ENCODE measurements around the gene SMU1.
A peak's percentile ranks its signal among the peaks of the same experiment; 100 is the strongest.

The SMU1 gene

DNA sequence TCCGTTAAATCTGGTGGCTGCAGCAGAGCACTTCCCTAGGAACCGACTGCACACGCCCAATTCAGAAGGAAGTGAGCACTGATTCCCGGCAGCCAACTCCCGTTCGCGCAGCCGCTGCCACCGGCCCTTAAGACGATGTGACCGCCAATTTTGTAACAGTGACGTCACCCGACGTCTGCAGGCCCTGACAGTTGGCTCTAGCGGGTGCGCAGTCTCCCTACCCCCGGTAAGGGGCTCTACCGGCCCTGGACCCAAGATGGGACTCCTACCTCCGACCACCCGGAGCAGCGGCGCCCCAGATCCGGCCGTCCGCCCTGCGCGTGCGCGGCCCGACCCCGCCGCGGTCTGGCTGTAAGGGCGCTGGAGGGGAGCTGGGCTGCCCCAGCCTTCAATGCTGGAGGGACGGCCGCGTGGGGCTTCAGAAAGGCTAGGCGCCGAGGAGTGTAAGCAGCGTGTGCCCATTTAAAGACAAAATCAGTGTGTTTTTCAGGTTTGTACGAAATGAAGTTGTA lies 32.3 kb downstream of the SMU1 start:
- peak overlapping the region; percentile 54 for H2AFZ ChIP-seq (ENCODE audit: low read depth, low read length)
- H3K36me3 ChIP-seq (replicated peaks; ENCODE audit: low read depth, low read length) = peaks cover 29% of the 10 kb centered on the region
- no peaks in the 10 kb centered on the region for H3K27me3 ChIP-seq (ENCODE audit: low read depth, low read length)
- H3K4me1 ChIP-seq (ENCODE audit: low read length) = peaks cover 16% of the 10 kb centered on the region
- peak overlapping the region; percentile 55 for H3K9ac ChIP-seq (ENCODE audit: low read length)
- peak overlapping the region; percentile 81 for H3K4me2 ChIP-seq (ENCODE audit: low read length)
- H3K4me3 ChIP-seq (ENCODE audit: low read length) = peak overlapping the region; percentile 77
- TF ChIP-seq EZH2phosphoT487 (IDR thresholded peaks at IDR 0.05; ENCODE audit: low read depth) = no peak
- TF ChIP-seq, protein P1, sequence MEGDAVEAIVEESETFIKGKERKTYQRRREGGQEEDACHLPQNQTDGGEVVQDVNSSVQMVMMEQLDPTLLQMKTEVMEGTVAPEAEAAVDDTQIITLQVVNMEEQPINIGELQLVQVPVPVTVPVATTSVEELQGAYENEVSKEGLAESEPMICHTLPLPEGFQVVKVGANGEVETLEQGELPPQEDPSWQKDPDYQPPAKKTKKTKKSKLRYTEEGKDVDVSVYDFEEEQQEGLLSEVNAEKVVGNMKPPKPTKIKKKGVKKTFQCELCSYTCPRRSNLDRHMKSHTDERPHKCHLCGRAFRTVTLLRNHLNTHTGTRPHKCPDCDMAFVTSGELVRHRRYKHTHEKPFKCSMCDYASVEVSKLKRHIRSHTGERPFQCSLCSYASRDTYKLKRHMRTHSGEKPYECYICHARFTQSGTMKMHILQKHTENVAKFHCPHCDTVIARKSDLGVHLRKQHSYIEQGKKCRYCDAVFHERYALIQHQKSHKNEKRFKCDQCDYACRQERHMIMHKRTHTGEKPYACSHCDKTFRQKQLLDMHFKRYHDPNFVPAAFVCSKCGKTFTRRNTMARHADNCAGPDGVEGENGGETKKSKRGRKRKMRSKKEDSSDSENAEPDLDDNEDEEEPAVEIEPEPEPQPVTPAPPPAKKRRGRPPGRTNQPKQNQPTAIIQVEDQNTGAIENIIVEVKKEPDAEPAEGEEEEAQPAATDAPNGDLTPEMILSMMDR (IDR thresholded peaks at IDR 0.05; ENCODE audit: low read depth, low read length) = no peak
- no peaks in the 10 kb centered on the region for H4K20me1 ChIP-seq (ENCODE audit: insufficient read depth, low read length)
- peak overlapping the region; percentile 60 for H3K27ac ChIP-seq (ENCODE audit: low read length)
- no peaks in the 10 kb centered on the region for H3K79me2 ChIP-seq (ENCODE audit: low read length)
- H3K9me3 ChIP-seq (ENCODE audit: insufficient read depth, low read length) = no peaks in the 10 kb centered on the region

DNA sequence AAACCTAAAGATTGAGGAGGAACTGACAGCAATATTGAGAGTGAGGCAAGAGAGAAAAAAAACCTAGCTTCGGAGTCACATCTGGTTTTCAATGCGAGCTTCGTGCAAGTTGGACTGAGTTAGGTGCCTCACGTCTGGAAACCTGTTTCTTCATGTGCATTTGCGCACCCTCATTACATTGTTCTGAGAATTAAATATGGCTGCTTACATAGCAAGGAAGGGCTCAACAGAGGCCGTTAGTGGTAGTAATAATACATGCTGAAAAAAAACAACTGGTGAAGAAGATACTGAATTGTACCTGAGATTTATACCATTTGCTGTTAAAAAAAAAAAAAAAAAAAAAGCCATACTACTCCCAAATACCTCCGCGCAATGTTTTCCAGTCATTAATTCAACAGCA lies 32.8 kb downstream of the SMU1 start:
- peak overlapping the region; percentile 81 for H3K4me2 ChIP-seq (ENCODE audit: low read length)
- peak overlapping the region; percentile 77 for H3K4me3 ChIP-seq (ENCODE audit: low read length)
- H3K4me1 ChIP-seq (ENCODE audit: low read length) = peaks cover 16% of the 10 kb centered on the region
- H3K9ac ChIP-seq (ENCODE audit: low read length) = peak overlapping the region; percentile 55
- peaks cover 27% of the 10 kb centered on the region for H3K36me3 ChIP-seq (replicated peaks; ENCODE audit: low read depth, low read length)
- H3K27me3 ChIP-seq (ENCODE audit: low read depth, low read length) = no peaks in the 10 kb centered on the region
- H2AFZ ChIP-seq (ENCODE audit: low read depth, low read length) = peak overlapping the region; percentile 54; the same call in 1 of the 2 replicates
- no peaks in the 10 kb centered on the region for H3K9me3 ChIP-seq (ENCODE audit: insufficient read depth, low read length)
- H4K20me1 ChIP-seq (ENCODE audit: insufficient read depth, low read length) = no peaks in the 10 kb centered on the region
- H3K79me2 ChIP-seq (ENCODE audit: low read length) = peaks cover under 1% of the 10 kb centered on the region; the same call in 1 of the 2 replicates
- TF ChIP-seq, protein P1 (IDR thresholded peaks at IDR 0.05; ENCODE audit: low read depth, low read length) = no peak
- TF ChIP-seq EZH2phosphoT487 (IDR thresholded peaks at IDR 0.05; ENCODE audit: low read depth) = no peak
- H3K27ac ChIP-seq (ENCODE audit: low read length) = peak overlapping the region; percentile 60

DNA sequence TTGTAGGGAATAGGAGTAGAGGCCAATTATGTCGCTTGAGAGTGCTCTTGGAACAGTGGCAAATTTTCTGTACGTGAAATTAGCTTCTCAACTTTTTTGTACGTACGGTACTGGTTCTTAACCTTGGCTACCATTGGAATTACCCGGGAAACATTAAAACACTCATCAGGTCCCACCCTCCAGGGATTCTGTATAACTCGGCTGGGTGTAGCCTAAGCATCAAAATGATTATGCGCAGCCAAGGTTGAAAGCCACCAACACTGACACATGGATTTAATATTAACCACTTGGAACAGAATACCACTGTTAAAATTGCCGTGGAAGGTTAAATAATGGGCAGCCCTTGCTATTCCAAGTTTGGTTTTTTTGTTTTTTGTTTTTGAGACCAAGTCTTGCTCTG lies 34.0 kb downstream of the SMU1 start:
- H3K27ac ChIP-seq (ENCODE audit: low read length) = no peak overlapping the region
- no peaks in the 10 kb centered on the region for H3K9me3 ChIP-seq (ENCODE audit: insufficient read depth, low read length)
- H2AFZ ChIP-seq (ENCODE audit: low read depth, low read length) = no peak overlapping the region
- no peak for TF ChIP-seq EZH2phosphoT487 (IDR thresholded peaks at IDR 0.05; ENCODE audit: low read depth)
- TF ChIP-seq, protein P1 (IDR thresholded peaks at IDR 0.05; ENCODE audit: low read depth, low read length) = no peak
- no peaks in the 10 kb centered on the region for H4K20me1 ChIP-seq (ENCODE audit: insufficient read depth, low read length)
- H3K9ac ChIP-seq (ENCODE audit: low read length) = no peak overlapping the region
- H3K27me3 ChIP-seq (ENCODE audit: low read depth, low read length) = no peaks in the 10 kb centered on the region
- H3K4me2 ChIP-seq (ENCODE audit: low read length) = no peak overlapping the region
- H3K79me2 ChIP-seq (ENCODE audit: low read length) = peaks cover 7% of the 10 kb centered on the region; the same call in 1 of the 2 replicates
- H3K36me3 ChIP-seq (replicated peaks; ENCODE audit: low read depth, low read length) = peaks cover 31% of the 10 kb centered on the region
- H3K4me1 ChIP-seq (ENCODE audit: low read length) = peaks cover 16% of the 10 kb centered on the region
- H3K4me3 ChIP-seq (ENCODE audit: low read length) = no peak overlapping the region

DNA sequence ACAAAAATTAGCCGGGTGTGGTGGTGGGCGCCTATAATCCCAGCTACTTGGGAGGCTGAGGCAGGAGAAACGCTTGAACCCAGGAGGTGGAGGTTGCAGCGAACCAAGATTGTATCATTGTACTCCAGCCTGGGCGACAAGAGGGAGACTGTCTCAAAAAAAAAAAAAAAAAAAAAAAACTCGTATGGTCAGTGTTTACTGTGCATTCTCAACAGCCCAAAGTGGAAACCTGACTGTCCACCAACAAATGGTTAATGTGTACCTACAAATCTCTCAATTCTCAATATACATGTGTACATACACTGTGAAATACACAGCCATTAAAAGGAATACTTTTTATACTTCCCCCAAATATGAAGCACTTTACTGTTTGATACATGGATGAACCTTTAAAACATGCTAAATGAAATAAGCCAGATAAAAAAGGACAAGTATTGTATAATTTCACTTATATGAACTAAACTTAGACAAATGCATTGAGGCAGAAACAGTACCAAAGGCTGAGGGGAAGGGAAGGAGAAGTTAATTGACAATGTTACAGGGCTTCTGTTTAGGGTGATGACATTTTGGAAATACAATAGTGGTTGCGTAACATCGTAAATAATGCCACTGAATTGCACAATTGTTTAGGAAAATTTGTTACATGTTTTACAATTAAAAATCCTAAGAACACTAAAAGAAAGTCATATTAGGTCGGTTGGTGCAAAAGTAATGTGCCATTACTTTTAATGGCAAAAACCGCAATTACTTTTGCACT lies 34.9 kb downstream of the SMU1 start:
- Histone ChIP-seq H2AFZ (ENCODE audit: low read depth, low read length) (no peak overlapping the region), H3K4me3 (ENCODE audit: low read length) (no peak overlapping the region), H3K4me2 (ENCODE audit: low read length) (no peak overlapping the region), H3K9ac (ENCODE audit: low read length) (no peak overlapping the region), H4K20me1 (ENCODE audit: insufficient read depth, low read length) (no peaks in the 10 kb centered on the region), H3K36me3 (replicated peaks; ENCODE audit: low read depth, low read length) (peaks cover 33% of the 10 kb centered on the region), H3K27me3 (ENCODE audit: low read depth, low read length) (no peaks in the 10 kb centered on the region), H3K27ac (ENCODE audit: low read length) (no peak overlapping the region), H3K9me3 (ENCODE audit: insufficient read depth, low read length) (no peaks in the 10 kb centered on the region), H3K4me1 (ENCODE audit: low read length) (peaks cover 16% of the 10 kb centered on the region), H3K79me2 (ENCODE audit: low read length) (peaks cover 11% of the 10 kb centered on the region)
- TF ChIP-seq EZH2phosphoT487 (IDR thresholded peaks at IDR 0.05; ENCODE audit: low read depth) = no peak
- TF ChIP-seq, protein P1 (IDR thresholded peaks at IDR 0.05; ENCODE audit: low read depth, low read length) = no peak
